Measurements from ENCODE around the gene KDM6A. TPM values are rescaled to one million over a fixed set of nuclear protein-coding genes. Genes with fewer than 3 reads are reported as not detected.
"Not testable (repeated sequence)": the region's sequence is repeated elsewhere in the genome, so short reads cannot be mapped to it uniquely, and the experiment has no call there.

Gene KDM6A
- total RNA-seq, 1 donor: 20.3 TPM

DNA sequence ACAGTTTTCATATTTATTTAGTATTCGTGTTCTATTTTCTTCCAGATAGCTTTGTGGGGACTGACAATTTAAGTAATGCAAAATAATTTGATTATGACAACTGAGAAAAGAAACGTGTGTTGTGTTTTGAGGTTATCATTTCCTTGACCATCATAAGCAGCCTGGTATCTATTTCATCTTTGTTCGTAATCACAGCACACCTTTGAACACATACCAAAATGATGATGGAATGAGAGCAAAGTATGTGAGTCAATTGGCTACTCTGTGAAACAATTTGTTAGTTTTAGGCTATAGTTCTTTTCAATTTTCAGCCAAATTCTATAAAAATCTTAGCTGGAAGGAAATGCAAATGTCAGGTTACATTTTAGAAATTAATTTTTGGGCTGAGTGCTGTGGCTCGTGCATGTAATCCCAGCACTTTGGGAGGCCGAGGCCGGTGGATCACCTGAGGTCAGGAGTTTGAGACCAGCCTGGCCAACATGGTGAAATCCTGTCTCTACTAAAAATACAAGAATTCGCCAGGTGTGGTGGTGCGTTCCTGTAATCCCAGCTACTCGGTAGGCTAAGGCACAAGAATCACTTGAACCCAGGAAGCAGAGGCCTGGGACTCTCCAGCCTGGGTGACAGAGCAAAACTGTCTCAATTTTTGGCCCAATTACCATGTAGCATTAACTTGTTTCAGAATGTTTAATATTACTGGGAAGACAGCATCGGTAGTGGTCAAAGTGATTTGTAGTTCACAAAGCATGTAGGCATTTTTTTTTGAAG is 30.3 kb upstream of the KDM6A start:
- H2AFZ ChIP-seq (ENCODE audit: low read length): no peak overlapping the region
- H4K20me1 ChIP-seq (ENCODE audit: insufficient read depth, low read length): no peaks in the 10 kb centered on the region
- H3K9me3 ChIP-seq (ENCODE audit: low read depth, low read length): no peaks in the 10 kb centered on the region
- no peaks in the 10 kb centered on the region for H3K4me1 ChIP-seq (ENCODE audit: insufficient read depth, low read length)
- no peak overlapping the region for H3K4me2 ChIP-seq (ENCODE audit: insufficient read depth, low read length)
- DNase-seq (ENCODE audit: insufficient read length, low spot score, missing footprints): no peak
- H3K27me3 ChIP-seq (ENCODE audit: insufficient read depth, low read length): no peaks in the 10 kb centered on the region
- TF ChIP-seq, protein P1, sequence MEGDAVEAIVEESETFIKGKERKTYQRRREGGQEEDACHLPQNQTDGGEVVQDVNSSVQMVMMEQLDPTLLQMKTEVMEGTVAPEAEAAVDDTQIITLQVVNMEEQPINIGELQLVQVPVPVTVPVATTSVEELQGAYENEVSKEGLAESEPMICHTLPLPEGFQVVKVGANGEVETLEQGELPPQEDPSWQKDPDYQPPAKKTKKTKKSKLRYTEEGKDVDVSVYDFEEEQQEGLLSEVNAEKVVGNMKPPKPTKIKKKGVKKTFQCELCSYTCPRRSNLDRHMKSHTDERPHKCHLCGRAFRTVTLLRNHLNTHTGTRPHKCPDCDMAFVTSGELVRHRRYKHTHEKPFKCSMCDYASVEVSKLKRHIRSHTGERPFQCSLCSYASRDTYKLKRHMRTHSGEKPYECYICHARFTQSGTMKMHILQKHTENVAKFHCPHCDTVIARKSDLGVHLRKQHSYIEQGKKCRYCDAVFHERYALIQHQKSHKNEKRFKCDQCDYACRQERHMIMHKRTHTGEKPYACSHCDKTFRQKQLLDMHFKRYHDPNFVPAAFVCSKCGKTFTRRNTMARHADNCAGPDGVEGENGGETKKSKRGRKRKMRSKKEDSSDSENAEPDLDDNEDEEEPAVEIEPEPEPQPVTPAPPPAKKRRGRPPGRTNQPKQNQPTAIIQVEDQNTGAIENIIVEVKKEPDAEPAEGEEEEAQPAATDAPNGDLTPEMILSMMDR (IDR thresholded peaks at IDR 0.05; ENCODE audit: extremely low read depth, low read depth, low read length): no peak
- no peak overlapping the region for H3K4me3 ChIP-seq (ENCODE audit: insufficient read depth, low read length)
- H3K79me2 ChIP-seq (ENCODE audit: insufficient read depth, low read length): no peaks in the 10 kb centered on the region
- no peaks in the 10 kb centered on the region for H3K36me3 ChIP-seq (ENCODE audit: insufficient read depth, low read length)
- H3K27ac ChIP-seq (ENCODE audit: low read depth, low read length): no peak overlapping the region

DNA sequence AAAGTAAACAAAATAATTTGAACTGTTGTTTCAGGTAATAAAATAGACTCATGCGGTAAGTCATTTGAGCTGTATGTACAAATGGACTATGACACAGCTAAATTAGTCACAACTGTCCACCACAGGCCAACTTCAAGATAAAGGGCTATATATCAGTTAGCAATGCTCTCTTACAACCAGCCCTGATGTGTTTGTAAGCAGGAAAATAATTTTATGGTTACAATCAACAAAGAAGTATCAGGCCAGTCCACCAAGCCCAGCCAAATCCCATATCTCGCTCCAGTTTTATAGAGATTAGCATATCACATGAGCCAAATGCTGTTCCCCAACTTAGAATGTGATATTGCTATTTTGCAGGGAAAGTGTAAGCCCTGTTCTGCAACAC is 29.7 kb upstream of the KDM6A start:
- TF ChIP-seq, protein P1 (IDR thresholded peaks at IDR 0.05; ENCODE audit: extremely low read depth, low read depth, low read length): no peak
- Histone ChIP-seq H2AFZ (ENCODE audit: low read length) (no peak overlapping the region), H3K4me3 (ENCODE audit: insufficient read depth, low read length) (no peak overlapping the region), H3K4me1 (ENCODE audit: insufficient read depth, low read length) (no peaks in the 10 kb centered on the region), H3K36me3 (ENCODE audit: insufficient read depth, low read length) (no peaks in the 10 kb centered on the region), H3K9me3 (ENCODE audit: low read depth, low read length) (no peaks in the 10 kb centered on the region), H3K27me3 (ENCODE audit: insufficient read depth, low read length) (no peaks in the 10 kb centered on the region), H3K4me2 (ENCODE audit: insufficient read depth, low read length) (no peak overlapping the region), H3K27ac (ENCODE audit: low read depth, low read length) (no peak overlapping the region), H3K79me2 (ENCODE audit: insufficient read depth, low read length) (no peaks in the 10 kb centered on the region), H4K20me1 (ENCODE audit: insufficient read depth, low read length) (no peaks in the 10 kb centered on the region)
- DNase-seq (ENCODE audit: insufficient read length, low spot score, missing footprints): no peak

GRCh38 chrX:44843753-44844152 is 29.2 kb upstream of the KDM6A start, which contains the start of gene DUSP21:
Gene DUSP21, plus strand, starts transcription at chrX:44844021. Its CDS starts 112 bp downstream, at chrX:44844133.
- no peaks in the 10 kb centered on the region for H4K20me1 ChIP-seq (ENCODE audit: insufficient read depth, low read length)
- no peaks in the 10 kb centered on the region for H3K36me3 ChIP-seq (ENCODE audit: insufficient read depth, low read length)
- H3K9me3 ChIP-seq (ENCODE audit: low read depth, low read length): no peaks in the 10 kb centered on the region
- no peaks in the 10 kb centered on the region for H3K4me1 ChIP-seq (ENCODE audit: insufficient read depth, low read length)
- H3K4me2 ChIP-seq (ENCODE audit: insufficient read depth, low read length): no peak within 1 kb of the TSS
- H3K27me3 ChIP-seq (ENCODE audit: insufficient read depth, low read length): no peaks in the 10 kb centered on the region
- DNase-seq (ENCODE audit: insufficient read length, low spot score, missing footprints): no peak
- TF ChIP-seq, protein P1 (IDR thresholded peaks at IDR 0.05; ENCODE audit: extremely low read depth, low read depth, low read length): no peak
- H2AFZ ChIP-seq (ENCODE audit: low read length): no peak within 1 kb of the TSS
- H3K27ac ChIP-seq (ENCODE audit: low read depth, low read length): no peak within 1 kb of the TSS
- H3K79me2 ChIP-seq (ENCODE audit: insufficient read depth, low read length): no peaks in the 10 kb centered on the region
- no peak within 1 kb of the TSS for H3K4me3 ChIP-seq (ENCODE audit: insufficient read depth, low read length)

DNA sequence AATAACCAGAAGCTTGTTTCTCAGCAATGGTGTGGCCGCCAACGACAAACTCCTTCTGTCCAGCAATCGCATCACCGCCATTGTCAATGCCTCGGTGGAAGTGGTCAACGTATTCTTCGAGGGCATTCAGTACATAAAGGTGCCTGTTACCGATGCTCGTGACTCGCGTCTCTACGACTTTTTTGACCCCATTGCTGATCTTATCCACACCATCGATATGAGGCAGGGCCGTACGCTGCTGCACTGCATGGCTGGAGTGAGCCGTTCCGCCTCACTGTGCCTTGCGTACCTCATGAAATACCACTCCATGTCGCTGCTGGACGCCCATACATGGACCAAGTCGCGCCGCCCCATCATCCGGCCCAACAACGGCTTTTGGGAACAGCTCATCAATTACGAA is 28.8 kb upstream of the KDM6A start:
- H3K9me3 ChIP-seq (ENCODE audit: low read depth, low read length): no peaks in the 10 kb centered on the region
- H3K27me3 ChIP-seq (ENCODE audit: insufficient read depth, low read length): no peaks in the 10 kb centered on the region
- TF ChIP-seq, protein P1 (IDR thresholded peaks at IDR 0.05; ENCODE audit: extremely low read depth, low read depth, low read length): no peak
- H3K4me3 ChIP-seq (ENCODE audit: insufficient read depth, low read length): no peak overlapping the region
- no peaks in the 10 kb centered on the region for H4K20me1 ChIP-seq (ENCODE audit: insufficient read depth, low read length)
- H3K79me2 ChIP-seq (ENCODE audit: insufficient read depth, low read length): no peaks in the 10 kb centered on the region
- no peak overlapping the region for H3K4me2 ChIP-seq (ENCODE audit: insufficient read depth, low read length)
- H3K36me3 ChIP-seq (ENCODE audit: insufficient read depth, low read length): no peaks in the 10 kb centered on the region
- no peak overlapping the region for H3K27ac ChIP-seq (ENCODE audit: low read depth, low read length)
- DNase-seq (ENCODE audit: insufficient read length, low spot score, missing footprints): no peak
- H2AFZ ChIP-seq (ENCODE audit: low read length): no peak overlapping the region
- H3K4me1 ChIP-seq (ENCODE audit: insufficient read depth, low read length): no peaks in the 10 kb centered on the region

DNA sequence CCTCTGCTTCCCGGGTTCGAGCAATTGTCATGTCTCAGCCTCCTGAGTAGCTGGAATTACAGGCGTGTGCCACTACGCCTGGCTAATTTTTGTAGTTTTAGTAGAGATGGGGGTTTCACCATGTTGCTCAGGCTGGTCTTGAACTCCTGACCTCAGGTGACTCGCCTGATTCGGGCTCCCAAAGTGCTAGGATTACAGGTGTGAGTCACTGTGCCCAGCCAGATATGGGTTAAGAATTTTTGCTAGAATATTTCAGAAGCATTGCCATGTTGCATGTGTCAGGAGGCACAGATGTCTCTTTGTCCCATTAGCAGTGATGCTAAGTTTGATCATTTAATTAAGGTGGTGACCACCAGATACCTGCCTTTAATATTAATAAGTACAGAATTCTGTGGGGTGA is 22.1 kb upstream of the KDM6A start:
- not testable (repeated sequence) for H3K27ac ChIP-seq (ENCODE audit: low read depth, low read length); H3K4me1 ChIP-seq (ENCODE audit: insufficient read depth, low read length); H3K4me3 ChIP-seq (ENCODE audit: insufficient read depth, low read length); H3K9me3 ChIP-seq (ENCODE audit: low read depth, low read length); H3K4me2 ChIP-seq (ENCODE audit: insufficient read depth, low read length); H3K79me2 ChIP-seq (ENCODE audit: insufficient read depth, low read length); DNase-seq (ENCODE audit: insufficient read length, low spot score, missing footprints); H3K27me3 ChIP-seq (ENCODE audit: insufficient read depth, low read length); H2AFZ ChIP-seq (ENCODE audit: low read length); H3K36me3 ChIP-seq (ENCODE audit: insufficient read depth, low read length); H4K20me1 ChIP-seq (ENCODE audit: insufficient read depth, low read length)
